ENCODE results near the gene CYP3A5.

Gene CYP3A5

DNA sequence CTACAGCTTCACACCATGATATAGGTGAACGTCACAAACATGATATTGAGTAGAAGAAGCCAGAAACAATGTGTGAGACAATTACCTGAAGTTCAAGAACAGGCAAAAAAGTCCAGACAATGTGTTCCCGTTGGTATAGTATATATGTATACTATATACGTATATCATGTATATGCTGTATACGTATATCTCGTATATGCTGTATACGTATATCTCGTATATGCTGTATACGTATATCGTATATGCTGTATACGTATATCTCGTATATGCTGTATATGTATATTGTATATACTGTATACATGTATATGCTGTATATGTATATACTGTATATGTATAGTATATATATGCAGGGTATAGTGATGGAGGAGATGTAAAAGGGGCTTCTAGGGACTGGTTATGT is 52.3 kb downstream of the CYP3A5 start:
- H3K79me2 ChIP-seq (ENCODE audit: insufficient read depth, low read length) = no peaks in the 10 kb centered on the region
- no peaks in the 10 kb centered on the region for H3K27me3 ChIP-seq (ENCODE audit: insufficient read depth, low read length)
- H3K9me3 ChIP-seq (ENCODE audit: low read length) = no peaks in the 10 kb centered on the region
- TF ChIP-seq EZH2 (IDR thresholded peaks at IDR 0.05; ENCODE audit: borderline replicate concordance, low read length) = no peak
- TF ChIP-seq, protein P1, sequence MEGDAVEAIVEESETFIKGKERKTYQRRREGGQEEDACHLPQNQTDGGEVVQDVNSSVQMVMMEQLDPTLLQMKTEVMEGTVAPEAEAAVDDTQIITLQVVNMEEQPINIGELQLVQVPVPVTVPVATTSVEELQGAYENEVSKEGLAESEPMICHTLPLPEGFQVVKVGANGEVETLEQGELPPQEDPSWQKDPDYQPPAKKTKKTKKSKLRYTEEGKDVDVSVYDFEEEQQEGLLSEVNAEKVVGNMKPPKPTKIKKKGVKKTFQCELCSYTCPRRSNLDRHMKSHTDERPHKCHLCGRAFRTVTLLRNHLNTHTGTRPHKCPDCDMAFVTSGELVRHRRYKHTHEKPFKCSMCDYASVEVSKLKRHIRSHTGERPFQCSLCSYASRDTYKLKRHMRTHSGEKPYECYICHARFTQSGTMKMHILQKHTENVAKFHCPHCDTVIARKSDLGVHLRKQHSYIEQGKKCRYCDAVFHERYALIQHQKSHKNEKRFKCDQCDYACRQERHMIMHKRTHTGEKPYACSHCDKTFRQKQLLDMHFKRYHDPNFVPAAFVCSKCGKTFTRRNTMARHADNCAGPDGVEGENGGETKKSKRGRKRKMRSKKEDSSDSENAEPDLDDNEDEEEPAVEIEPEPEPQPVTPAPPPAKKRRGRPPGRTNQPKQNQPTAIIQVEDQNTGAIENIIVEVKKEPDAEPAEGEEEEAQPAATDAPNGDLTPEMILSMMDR (IDR thresholded peaks at IDR 0.05; ENCODE audit: low read length) = no peak
- H4K20me1 ChIP-seq (ENCODE audit: insufficient read depth, low read length) = no peaks in the 10 kb centered on the region
- H3K36me3 ChIP-seq (ENCODE audit: insufficient read depth, low read length) = peaks cover 98% of the 10 kb centered on the region
- H3K4me2 ChIP-seq (ENCODE audit: low read length) = no peak overlapping the region
- H3K9me2 ChIP-seq (ENCODE audit: low read depth, low read length) = no peaks in the 10 kb centered on the region
- no peak overlapping the region for H3K4me3 ChIP-seq (ENCODE audit: low read depth, low read length, poor library complexity, severe bottlenecking)
- no peak overlapping the region for H3K27ac ChIP-seq (ENCODE audit: low read depth, low read length, poor library complexity, severe bottlenecking)
- no peaks in the 10 kb centered on the region for H3F3A ChIP-seq (ENCODE audit: insufficient read depth, low read length)
- no peaks in the 10 kb centered on the region for H3K4me1 ChIP-seq (ENCODE audit: insufficient read depth, low read length, severe bottlenecking)
- no peak overlapping the region for H2AFZ ChIP-seq (ENCODE audit: low read length)
- H3K9ac ChIP-seq (ENCODE audit: low read length) = no peak overlapping the region

DNA sequence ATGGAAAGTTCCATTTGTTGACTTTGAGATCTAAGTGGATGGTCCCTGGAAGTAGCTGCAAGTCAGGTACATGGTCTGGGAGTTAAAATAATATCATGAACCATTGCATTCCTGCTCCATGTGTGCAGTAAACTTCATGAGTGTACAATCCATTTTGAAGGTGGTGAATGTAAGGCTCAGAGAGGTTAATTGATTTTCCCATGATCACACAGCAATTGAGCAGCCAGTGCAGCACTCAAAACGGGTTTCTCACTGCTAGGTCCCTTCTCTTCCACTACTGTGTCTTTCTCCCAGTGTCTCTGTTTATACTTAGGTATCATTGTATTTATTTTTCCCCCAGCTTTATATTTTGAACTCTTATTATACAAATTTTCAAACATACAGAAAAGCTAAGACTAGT is 53.1 kb downstream of the CYP3A5 start:
- no peaks in the 10 kb centered on the region for H4K20me1 ChIP-seq (ENCODE audit: insufficient read depth, low read length)
- no peaks in the 10 kb centered on the region for H3K9me3 ChIP-seq (ENCODE audit: low read length)
- H2AFZ ChIP-seq (ENCODE audit: low read length) = no peak overlapping the region
- H3K9ac ChIP-seq (ENCODE audit: low read length) = no peak overlapping the region
- no peaks in the 10 kb centered on the region for H3F3A ChIP-seq (ENCODE audit: insufficient read depth, low read length)
- peaks cover 100% of the 10 kb centered on the region for H3K36me3 ChIP-seq (ENCODE audit: insufficient read depth, low read length)
- no peaks in the 10 kb centered on the region for H3K27me3 ChIP-seq (ENCODE audit: insufficient read depth, low read length)
- H3K4me3 ChIP-seq (ENCODE audit: low read depth, low read length, poor library complexity, severe bottlenecking) = no peak overlapping the region
- no peaks in the 10 kb centered on the region for H3K4me1 ChIP-seq (ENCODE audit: insufficient read depth, low read length, severe bottlenecking)
- no peak for TF ChIP-seq EZH2 (IDR thresholded peaks at IDR 0.05; ENCODE audit: borderline replicate concordance, low read length)
- TF ChIP-seq, protein P1 (IDR thresholded peaks at IDR 0.05; ENCODE audit: low read length) = no peak
- H3K9me2 ChIP-seq (ENCODE audit: low read depth, low read length) = no peaks in the 10 kb centered on the region
- H3K79me2 ChIP-seq (ENCODE audit: insufficient read depth, low read length) = no peaks in the 10 kb centered on the region
- H3K27ac ChIP-seq (ENCODE audit: low read depth, low read length, poor library complexity, severe bottlenecking) = no peak overlapping the region
- H3K4me2 ChIP-seq (ENCODE audit: low read length) = no peak overlapping the region

DNA sequence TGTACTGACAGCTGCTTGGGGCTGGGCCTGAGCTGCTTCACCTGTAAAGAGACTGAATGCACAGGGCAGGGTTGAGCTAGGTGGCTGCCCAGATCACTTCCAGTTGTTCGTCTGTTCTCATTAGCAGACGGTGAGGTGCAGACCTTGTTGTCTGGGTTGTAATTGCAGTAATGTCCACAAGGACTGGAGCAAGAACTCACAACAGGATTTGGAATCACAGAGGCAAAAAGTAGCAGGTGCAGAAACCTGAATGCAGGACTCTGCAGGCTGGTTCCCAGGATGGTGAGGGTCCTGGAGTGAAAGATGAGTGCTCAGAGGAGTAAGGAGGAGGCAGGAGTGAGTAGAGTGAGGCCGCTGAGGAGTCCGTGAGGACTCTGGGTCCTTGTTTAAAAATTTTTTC is 53.8 kb downstream of the CYP3A5 start:
- H3K79me2 ChIP-seq (ENCODE audit: insufficient read depth, low read length) = no peaks in the 10 kb centered on the region
- no peak overlapping the region for H3K9ac ChIP-seq (ENCODE audit: low read length)
- no peak overlapping the region for H3K4me2 ChIP-seq (ENCODE audit: low read length)

More for the DNA sequence above, 53.8 kb downstream of the CYP3A5 start:
- no peaks in the 10 kb centered on the region for H3K9me3 ChIP-seq (ENCODE audit: low read length)
- H3K36me3 ChIP-seq (ENCODE audit: insufficient read depth, low read length) = peaks cover 100% of the 10 kb centered on the region
- no peak for TF ChIP-seq EZH2 (IDR thresholded peaks at IDR 0.05; ENCODE audit: borderline replicate concordance, low read length)
- TF ChIP-seq, protein P1 (IDR thresholded peaks at IDR 0.05; ENCODE audit: low read length) = no peak
- H3K27me3 ChIP-seq (ENCODE audit: insufficient read depth, low read length) = no peaks in the 10 kb centered on the region
- no peaks in the 10 kb centered on the region for H3K4me1 ChIP-seq (ENCODE audit: insufficient read depth, low read length, severe bottlenecking)
- no peaks in the 10 kb centered on the region for H3K9me2 ChIP-seq (ENCODE audit: low read depth, low read length)
- H4K20me1 ChIP-seq (ENCODE audit: insufficient read depth, low read length) = no peaks in the 10 kb centered on the region
- no peak overlapping the region for H2AFZ ChIP-seq (ENCODE audit: low read length)
- H3K4me3 ChIP-seq (ENCODE audit: low read depth, low read length, poor library complexity, severe bottlenecking) = no peak overlapping the region
- no peak overlapping the region for H3K27ac ChIP-seq (ENCODE audit: low read depth, low read length, poor library complexity, severe bottlenecking)
- H3F3A ChIP-seq (ENCODE audit: insufficient read depth, low read length) = no peaks in the 10 kb centered on the region

Measured in OCI-LY1 (cell line).